ENCODE data around the gene ZNF366.

DNA sequence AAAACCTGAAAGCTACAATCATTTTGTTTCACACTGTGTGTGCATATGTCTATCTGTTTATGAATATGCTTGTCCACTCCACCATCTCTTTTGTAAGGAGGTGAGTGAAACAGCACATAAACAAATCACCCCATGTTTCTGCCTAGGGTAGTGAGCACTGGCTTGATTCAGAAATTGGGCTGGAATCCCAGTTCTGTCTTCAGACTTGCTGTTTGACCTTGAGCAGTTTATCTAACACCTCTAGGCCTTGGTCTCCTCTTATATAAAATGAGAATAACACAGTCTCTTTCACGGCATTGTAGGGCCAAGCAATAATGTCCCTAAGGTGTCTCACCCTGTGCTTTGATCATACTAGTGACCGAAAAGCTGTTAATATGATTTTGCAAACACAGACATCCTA lies 61.2 kb downstream of the ZNF366 start:
- TF ChIP-seq, protein P1, sequence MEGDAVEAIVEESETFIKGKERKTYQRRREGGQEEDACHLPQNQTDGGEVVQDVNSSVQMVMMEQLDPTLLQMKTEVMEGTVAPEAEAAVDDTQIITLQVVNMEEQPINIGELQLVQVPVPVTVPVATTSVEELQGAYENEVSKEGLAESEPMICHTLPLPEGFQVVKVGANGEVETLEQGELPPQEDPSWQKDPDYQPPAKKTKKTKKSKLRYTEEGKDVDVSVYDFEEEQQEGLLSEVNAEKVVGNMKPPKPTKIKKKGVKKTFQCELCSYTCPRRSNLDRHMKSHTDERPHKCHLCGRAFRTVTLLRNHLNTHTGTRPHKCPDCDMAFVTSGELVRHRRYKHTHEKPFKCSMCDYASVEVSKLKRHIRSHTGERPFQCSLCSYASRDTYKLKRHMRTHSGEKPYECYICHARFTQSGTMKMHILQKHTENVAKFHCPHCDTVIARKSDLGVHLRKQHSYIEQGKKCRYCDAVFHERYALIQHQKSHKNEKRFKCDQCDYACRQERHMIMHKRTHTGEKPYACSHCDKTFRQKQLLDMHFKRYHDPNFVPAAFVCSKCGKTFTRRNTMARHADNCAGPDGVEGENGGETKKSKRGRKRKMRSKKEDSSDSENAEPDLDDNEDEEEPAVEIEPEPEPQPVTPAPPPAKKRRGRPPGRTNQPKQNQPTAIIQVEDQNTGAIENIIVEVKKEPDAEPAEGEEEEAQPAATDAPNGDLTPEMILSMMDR (IDR thresholded peaks at IDR 0.05): no peak
- TF ChIP-seq POLR2A (IDR thresholded peaks at IDR 0.05): no peak
